Mesenchymal stem cell (in vitro differentiated cells and primary cell): Measurements from ENCODE around the gene PLK5.

Source experiments
- DNase-seq: peaks from one replicate; pipeline ENCODE4 v3.0.0-alpha.2; 2013
- H2AFZ ChIP-seq: one replicate; pipeline ENCODE4 v1.6.1; 2013; ENCODE audit warnings: low read depth, mild to moderate bottlenecking, control low read depth, inconsistent platforms, low read length, moderate library complexity
- H2AK5ac ChIP-seq: 2 replicates; pipeline ENCODE4 v1.6.1; 2013; ENCODE audit warnings: low read length, moderate library complexity, mild to moderate bottlenecking, inconsistent platforms; ENCODE audit not compliant: severe bottlenecking
- H2BK120ac ChIP-seq: one replicate; pipeline ENCODE4 v1.6.1; 2013; ENCODE audit warnings: low read depth, mild to moderate bottlenecking, inconsistent platforms, low read length, moderate library complexity
- H2BK12ac ChIP-seq, 2 experiments: one replicate each; pipeline ENCODE4 v1.6.1; 2013; ENCODE audit warnings: inconsistent platforms in 2 of 2, low read length in 2 of 2, mild to moderate bottlenecking in 2 of 2, moderate library complexity in 2 of 2, control low read depth in 1 of 2
- H2BK15ac ChIP-seq: one replicate; pipeline ENCODE4 v1.6.1; 2013; ENCODE audit warnings: mild to moderate bottlenecking, low read depth, inconsistent platforms; ENCODE audit not compliant: poor library complexity, severe bottlenecking
- H2BK5ac ChIP-seq: 2 replicates; pipeline ENCODE4 v1.6.1; 2013; ENCODE audit warnings: low read depth, mild to moderate bottlenecking, low read length, control low read depth, inconsistent platforms; ENCODE audit not compliant: poor library complexity, severe bottlenecking
- H3K14ac ChIP-seq, 2 experiments: one replicate each; pipeline ENCODE4 v1.6.1; 2013; ENCODE audit warnings: inconsistent platforms in 2 of 2, low read length in 2 of 2, control low read depth in 1 of 2, mild to moderate bottlenecking in 1 of 2, moderate library complexity in 1 of 2
- H3K18ac ChIP-seq, 2 experiments: one replicate each; pipeline ENCODE4 v1.6.1; 2013; ENCODE audit warnings: inconsistent platforms in 2 of 2, low read length in 2 of 2, control low read depth in 1 of 2, low read depth in 1 of 2, mild to moderate bottlenecking in 1 of 2
- H3K23ac ChIP-seq, 2 experiments: one replicate each; pipeline ENCODE4 v1.6.1; 2013; ENCODE audit warnings: inconsistent platforms in 2 of 2, low read length in 2 of 2, mild to moderate bottlenecking in 2 of 2, moderate library complexity in 2 of 2, control low read depth in 1 of 2
- H3K27ac ChIP-seq: 2 replicates; pipeline ENCODE4 v1.5.1; 2013; ENCODE audit warnings: mild to moderate bottlenecking, moderate library complexity, low read length, control low read depth, inconsistent platforms; ENCODE audit not compliant: poor library complexity, severe bottlenecking
- H3K27me3 ChIP-seq, 2 experiments: 2 replicates each; pipeline versions ENCODE4 v1.6.1 to v1.7.0; 2013; ENCODE audit warnings: low read length in 2 of 2, mild to moderate bottlenecking in 2 of 2, moderate library complexity in 2 of 2, control low read depth in 1 of 2, inconsistent platforms in 1 of 2; ENCODE audit not compliant: control insufficient read depth in 1 of 2, insufficient read depth in 1 of 2
- H3K36me3 ChIP-seq, 2 experiments: 2 replicates each; pipeline versions ENCODE4 v1.6.1 to v1.7.0; 2013; ENCODE audit warnings: low read length in 2 of 2, control low read depth in 1 of 2, inconsistent platforms in 1 of 2, low read depth in 1 of 2, mild to moderate bottlenecking in 1 of 2; ENCODE audit not compliant: insufficient read depth in 2 of 2, control insufficient read depth in 1 of 2
- H3K4ac ChIP-seq, 2 experiments: one replicate each; pipeline ENCODE4 v1.6.1; 2013; ENCODE audit warnings: inconsistent platforms in 2 of 2, low read length in 2 of 2, mild to moderate bottlenecking in 2 of 2, moderate library complexity in 2 of 2, control low read depth in 1 of 2, low read depth in 1 of 2
- H3K4me1 ChIP-seq: 2 replicates; pipeline ENCODE4 v1.6.1; 2013; ENCODE audit warnings: low read depth, low read length, control low read depth; ENCODE audit not compliant: control insufficient read depth, insufficient read depth
- H3K4me2 ChIP-seq: 2 replicates; pipeline ENCODE4 v1.6.1; 2013; ENCODE audit warnings: low read length, mild to moderate bottlenecking, inconsistent platforms; ENCODE audit not compliant: poor library complexity, severe bottlenecking
- H3K4me3 ChIP-seq, 2 experiments: 2 replicates each; pipeline versions ENCODE4 v1.5.1 to v1.7.0; 2013; ENCODE audit warnings: low read length in 2 of 2, mild to moderate bottlenecking in 2 of 2, control low read depth in 1 of 2, low read depth in 1 of 2; ENCODE audit not compliant: insufficient read depth in 1 of 2
- H3K79me1 ChIP-seq: replicated peaks from 2 replicates; pipeline ENCODE4 v1.6.1; 2013; ENCODE audit warnings: mild to moderate bottlenecking, control low read depth, low read length, inconsistent platforms; ENCODE audit not compliant: poor library complexity, severe bottlenecking
- H3K9ac ChIP-seq: 2 replicates; pipeline ENCODE4 v1.7.0; 2013; ENCODE audit warnings: mild to moderate bottlenecking, low read length, moderate library complexity
- H3K9me3 ChIP-seq: 2 replicates; pipeline ENCODE4 v1.7.0; 2013; ENCODE audit warnings: mild to moderate bottlenecking, low read length; ENCODE audit not compliant: control insufficient read depth
- H4K8ac ChIP-seq: one replicate; pipeline ENCODE4 v1.6.1; 2013; ENCODE audit warnings: inconsistent platforms, mild to moderate bottlenecking, low read length, moderate library complexity
- H4K91ac ChIP-seq: one replicate; pipeline ENCODE4 v1.6.1; 2013; ENCODE audit warnings: mild to moderate bottlenecking, low read length, inconsistent platforms
- WGBS: methylation state at CpG from one replicate; pipeline ENCODE4 v1.1.7; 2013; ENCODE audit warnings: mixed read lengths; 5-methylcytosine and 5-hydroxymethylcytosine counted together

PLK5 gene

DNA sequence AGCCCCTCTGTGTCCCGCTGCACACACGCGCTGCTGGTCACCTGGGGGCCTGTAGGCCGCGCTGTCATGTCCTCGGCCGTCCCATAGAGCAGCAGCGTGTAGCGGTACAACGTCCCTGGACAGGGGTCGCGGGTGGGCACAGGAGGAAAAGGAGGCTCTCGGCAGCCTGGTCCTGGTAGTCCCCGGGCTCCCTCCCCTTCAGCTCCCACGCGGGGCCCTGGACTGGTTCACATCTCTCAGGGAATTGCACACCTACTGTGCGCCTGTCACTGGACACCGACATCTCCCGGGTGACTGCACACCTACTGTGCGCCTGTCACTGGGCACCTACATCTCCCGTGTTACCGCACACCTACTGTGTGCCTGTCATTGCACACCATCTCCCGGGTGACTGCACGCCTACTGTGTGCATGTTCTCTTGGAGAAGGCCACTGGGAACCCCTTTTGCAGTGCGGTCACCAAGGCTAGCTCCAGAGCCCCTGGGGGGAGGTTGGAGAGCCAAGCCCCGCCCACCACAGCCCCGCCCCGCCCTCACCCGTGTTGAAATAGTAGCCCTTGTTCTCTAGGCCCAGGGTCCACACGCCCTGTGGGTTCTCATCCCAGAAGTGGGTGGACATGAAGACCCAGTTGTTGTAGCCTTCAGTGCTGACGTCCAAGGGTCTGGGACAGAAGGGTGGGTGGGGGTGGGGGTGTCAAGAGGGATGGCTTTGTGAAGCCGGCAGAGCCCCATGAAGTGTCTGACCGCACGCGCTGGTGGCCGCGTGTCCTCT, 41.3 kb upstream of the PLK5 start:
- no peak overlapping the region for H2AK5ac ChIP-seq
- peaks cover 6% of the 10 kb centered on the region for H3K4me1 ChIP-seq
- H3K9ac ChIP-seq = no peak overlapping the region
- no peak overlapping the region for H2AFZ ChIP-seq
- H3K4me2 ChIP-seq = no peak overlapping the region
- H3K27me3 ChIP-seq = no peaks in the 10 kb centered on the region
- no peak overlapping the region for H2BK15ac ChIP-seq
- H4K91ac ChIP-seq = peak overlapping the region; percentile 67
- H3K9me3 ChIP-seq = no peaks in the 10 kb centered on the region
- H4K8ac ChIP-seq = no peak overlapping the region
- peak overlapping the region in 1 of 2 experiments; percentile 25 for H3K18ac ChIP-seq
- no peak overlapping the region for H2BK12ac ChIP-seq
- H2BK5ac ChIP-seq = no peak overlapping the region
- 91% methylated on average over 37 of the region's 37 CpGs for WGBS
- no peak overlapping the region for H3K4me3 ChIP-seq
- no peak overlapping the region for H2BK120ac ChIP-seq
- H3K23ac ChIP-seq = no peak overlapping the region
- H3K79me1 ChIP-seq = peaks cover 2% of the 10 kb centered on the region
- peaks cover under 1 to 26% of the 10 kb centered on the region in 2 experiments for H3K36me3 ChIP-seq
- no peak overlapping the region for H3K14ac ChIP-seq
- no peak overlapping the region for H3K4ac ChIP-seq
- DNase-seq = no peak
- H3K27ac ChIP-seq = no peak overlapping the region

GRCh38 chr19:1483131-1483978, 40.5 kb upstream of the PLK5 start:
- Histone ChIP-seq H3K27me3 (no peaks in the 10 kb centered on the region), H3K18ac (no peak overlapping the region)
- DNase-seq = no peak

DNA sequence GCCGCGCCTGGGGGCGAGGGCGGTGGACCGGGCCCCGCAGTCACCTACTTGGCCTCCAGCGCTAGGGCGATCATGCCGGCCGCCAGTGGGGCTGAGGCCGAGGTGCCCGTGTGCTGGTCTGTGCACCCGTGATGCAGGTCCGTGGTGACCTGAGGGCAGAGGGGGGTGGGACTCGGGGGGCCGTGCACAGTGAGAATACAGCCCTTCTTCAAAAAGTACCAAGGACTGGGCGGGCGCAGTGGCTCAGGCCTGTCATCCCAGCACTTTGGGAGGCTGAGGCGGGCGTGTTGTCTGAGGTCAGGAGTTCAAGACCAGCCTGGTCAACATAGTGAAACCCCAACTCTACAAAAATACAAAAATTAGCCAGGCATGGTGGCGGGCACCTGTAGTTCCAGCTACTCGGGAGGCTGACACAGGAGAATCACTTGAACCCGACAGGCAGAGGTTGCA, 39.9 kb upstream of the PLK5 start:
- H3K9me3 ChIP-seq = no peaks in the 10 kb centered on the region
- no peak overlapping the region for H3K23ac ChIP-seq
- H3K36me3 ChIP-seq = peaks cover 0 to 26% of the 10 kb centered on the region in 2 experiments
- no peak overlapping the region for H4K91ac ChIP-seq
- no peak overlapping the region for H2BK120ac ChIP-seq
- no peak overlapping the region for H3K4ac ChIP-seq
- H3K4me1 ChIP-seq = peaks cover 2% of the 10 kb centered on the region
- H4K8ac ChIP-seq = peak overlapping the region; percentile 4
- DNase-seq = no peak
- H3K27me3 ChIP-seq = no peaks in the 10 kb centered on the region
- H2BK12ac ChIP-seq = no peak overlapping the region
- H2AK5ac ChIP-seq = no peak overlapping the region
- no peak overlapping the region for H2AFZ ChIP-seq
- H3K4me3 ChIP-seq = no peak overlapping the region
- no peak overlapping the region for H3K18ac ChIP-seq
- H2BK5ac ChIP-seq = no peak overlapping the region
- H3K27ac ChIP-seq = no peak overlapping the region
- no peaks in the 10 kb centered on the region for H3K79me1 ChIP-seq
- no peak overlapping the region for H2BK15ac ChIP-seq
- no peak overlapping the region for H3K4me2 ChIP-seq
- no peak overlapping the region for H3K9ac ChIP-seq
- H3K14ac ChIP-seq = no peak overlapping the region
- 91% methylated on average over 22 of the region's 23 CpGs for WGBS

More at GRCh38 chr19:1483131-1483978, 40.5 kb upstream of the PLK5 start:
- Histone ChIP-seq H3K9ac (no peak overlapping the region), H3K4me2 (no peak overlapping the region), H3K4me3 (no peak overlapping the region), H2AK5ac (no peak overlapping the region), H4K91ac (peak overlapping the region; percentile 18), H2AFZ (no peak overlapping the region), H3K23ac (no peak overlapping the region), H3K14ac (no peak overlapping the region), H4K8ac (no peak overlapping the region), H3K36me3 (peaks cover 0 to 26% of the 10 kb centered on the region in 2 experiments), H3K4me1 (peaks cover 2% of the 10 kb centered on the region), H2BK5ac (no peak overlapping the region), H3K4ac (no peak overlapping the region), H3K79me1 (no peaks in the 10 kb centered on the region), H2BK15ac (no peak overlapping the region), H3K27ac (no peak overlapping the region), H3K9me3 (no peaks in the 10 kb centered on the region), H2BK120ac (no peak overlapping the region), H2BK12ac (no peak overlapping the region)
- WGBS = 93% methylated on average over 74 of the region's 77 CpGs
